Ishikawa (cell line): ENCODE measurements around the gene ATP9B.

Source experiments
- CEBPB ChIP-seq: IDR thresholded peaks from 2 replicates; pipeline ENCODE4 v1.6.1; 2012
- CREB1 ChIP-seq: IDR thresholded peaks from 2 replicates; pipeline ENCODE4 v1.6.1; 2012; ENCODE audit warnings: low read depth
- EGR1 ChIP-seq: IDR thresholded peaks from 2 replicates; pipeline ENCODE4 v1.6.1; 2012
- EP300 ChIP-seq: IDR thresholded peaks from 2 replicates; pipeline ENCODE4 v1.6.1; 2012; ENCODE audit warnings: borderline replicate concordance
- FOXM1 ChIP-seq: IDR thresholded peaks from 2 replicates; pipeline ENCODE4 v1.6.1; 2012; ENCODE audit warnings: low read depth, borderline replicate concordance
- MAX ChIP-seq: IDR thresholded peaks from 2 replicates; pipeline ENCODE4 v1.6.1; 2012
- NFIC ChIP-seq: IDR thresholded peaks from 2 replicates; pipeline ENCODE4 v1.6.1; 2012
- RAD21 ChIP-seq: IDR thresholded peaks from 2 replicates; pipeline ENCODE4 v1.6.1; 2012; ENCODE audit warnings: low read depth
- REST ChIP-seq: IDR thresholded peaks from 2 replicates; pipeline ENCODE4 v1.6.1; 2012; ENCODE audit warnings: low read depth, mild to moderate bottlenecking
- TAF1 ChIP-seq: IDR thresholded peaks from 2 replicates; pipeline ENCODE4 v1.6.1; 2012; ENCODE audit warnings: low read depth, mild to moderate bottlenecking
- TCF12 ChIP-seq: IDR thresholded peaks from 2 replicates; pipeline ENCODE4 v1.6.1; 2012; ENCODE audit warnings: low read depth
- TEAD4 ChIP-seq: IDR thresholded peaks from 2 replicates; pipeline ENCODE4 v1.6.1; 2012
- USF1 ChIP-seq: IDR thresholded peaks from 2 replicates; pipeline ENCODE4 v1.6.1; 2012
- YY1 ChIP-seq: IDR thresholded peaks from 2 replicates; pipeline ENCODE4 v1.6.1; 2012; ENCODE audit warnings: low read depth
- ZBTB7A ChIP-seq: IDR thresholded peaks from 2 replicates; pipeline ENCODE4 v1.6.1; 2012; ENCODE audit warnings: low read depth

Gene ATP9B

GRCh38 chr18:79367480-79367879 is 298.3 kb downstream of the ATP9B start:
- TF ChIP-seq ZBTB7A (no peak), TAF1 (no peak), FOXM1 (no peak), MAX (no peak), CEBPB (no peak), EP300 (no peak), REST (no peak), EGR1 (no peak), NFIC (no peak)

GRCh38 chr18:79367989-79368388 is 298.8 kb downstream of the ATP9B start:
- no peak for TF ChIP-seq NFIC
- no peak for TF ChIP-seq FOXM1
- TF ChIP-seq EP300: no peak
- no peak for TF ChIP-seq YY1
- TF ChIP-seq USF1: no peak
- no peak for TF ChIP-seq TAF1
- TF ChIP-seq TCF12: no peak
- no peak for TF ChIP-seq MAX
- no peak for TF ChIP-seq REST
- no peak for TF ChIP-seq CEBPB
- no peak for TF ChIP-seq TEAD4
- TF ChIP-seq RAD21: no peak
- no peak for TF ChIP-seq CREB1
- TF ChIP-seq ZBTB7A: no peak

GRCh38 chr18:79368681-79369080 is 299.5 kb downstream of the ATP9B start:
- TF ChIP-seq EGR1 (no peak), YY1 (no peak), TEAD4 (no peak), FOXM1 (no peak), CREB1 (no peak), EP300 (no peak), REST (no peak), TCF12 (no peak), ZBTB7A (no peak), NFIC (no peak), USF1 (no peak), RAD21 (no peak), CEBPB (no peak), TAF1 (no peak), MAX (no peak)

- TF ChIP-seq YY1 (no peak), CREB1 (no peak)
Observed at GRCh38 chr18:79371561-79372121, 302.4 kb downstream of the ATP9B start.

GRCh38 chr18:79372461-79372860 is 303.3 kb downstream of the ATP9B start:
- TF ChIP-seq YY1: no peak
- TF ChIP-seq CREB1: no peak
- no peak for TF ChIP-seq USF1
- no peak for TF ChIP-seq NFIC
- no peak for TF ChIP-seq REST
- TF ChIP-seq TCF12: no peak
- no peak for TF ChIP-seq FOXM1
- no peak for TF ChIP-seq RAD21
- TF ChIP-seq TAF1: no peak
- TF ChIP-seq EGR1: no peak
- TF ChIP-seq MAX: no peak
- no peak for TF ChIP-seq ZBTB7A
- TF ChIP-seq TEAD4: no peak
